ENCODE results near the gene PTX4.

PTX4 gene

DNA sequence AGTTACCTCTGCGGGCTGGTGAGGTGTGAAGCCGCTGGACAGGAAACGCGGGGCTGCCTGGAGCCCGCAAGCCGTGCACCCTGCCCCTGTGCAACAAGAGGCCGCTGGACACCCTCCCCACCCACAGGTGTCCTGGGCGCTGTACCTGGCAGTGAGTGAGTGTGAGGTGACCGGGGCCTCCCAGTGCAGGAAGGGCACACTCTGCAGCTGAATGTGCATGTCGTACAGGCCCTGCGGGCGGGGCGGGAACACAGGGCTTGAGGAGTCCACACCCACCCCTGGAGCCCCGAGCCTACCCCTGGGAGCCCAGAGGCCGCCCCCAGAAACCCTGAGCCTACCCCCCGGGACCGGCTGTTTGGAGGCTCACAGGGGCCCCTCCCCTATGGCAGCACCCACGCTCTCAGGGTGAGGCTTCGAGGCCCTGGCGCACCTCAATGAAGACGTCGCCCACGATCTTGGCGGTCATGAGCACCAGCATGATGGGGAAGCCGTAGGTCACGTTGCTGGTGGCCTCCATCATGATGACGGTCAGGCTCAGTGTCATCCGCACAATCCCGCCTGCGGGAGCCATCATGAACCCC, 40.1 kb downstream of the PTX4 start:
- TF ChIP-seq, protein P1, sequence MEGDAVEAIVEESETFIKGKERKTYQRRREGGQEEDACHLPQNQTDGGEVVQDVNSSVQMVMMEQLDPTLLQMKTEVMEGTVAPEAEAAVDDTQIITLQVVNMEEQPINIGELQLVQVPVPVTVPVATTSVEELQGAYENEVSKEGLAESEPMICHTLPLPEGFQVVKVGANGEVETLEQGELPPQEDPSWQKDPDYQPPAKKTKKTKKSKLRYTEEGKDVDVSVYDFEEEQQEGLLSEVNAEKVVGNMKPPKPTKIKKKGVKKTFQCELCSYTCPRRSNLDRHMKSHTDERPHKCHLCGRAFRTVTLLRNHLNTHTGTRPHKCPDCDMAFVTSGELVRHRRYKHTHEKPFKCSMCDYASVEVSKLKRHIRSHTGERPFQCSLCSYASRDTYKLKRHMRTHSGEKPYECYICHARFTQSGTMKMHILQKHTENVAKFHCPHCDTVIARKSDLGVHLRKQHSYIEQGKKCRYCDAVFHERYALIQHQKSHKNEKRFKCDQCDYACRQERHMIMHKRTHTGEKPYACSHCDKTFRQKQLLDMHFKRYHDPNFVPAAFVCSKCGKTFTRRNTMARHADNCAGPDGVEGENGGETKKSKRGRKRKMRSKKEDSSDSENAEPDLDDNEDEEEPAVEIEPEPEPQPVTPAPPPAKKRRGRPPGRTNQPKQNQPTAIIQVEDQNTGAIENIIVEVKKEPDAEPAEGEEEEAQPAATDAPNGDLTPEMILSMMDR (IDR thresholded peaks at IDR 0.05): no peak

DNA sequence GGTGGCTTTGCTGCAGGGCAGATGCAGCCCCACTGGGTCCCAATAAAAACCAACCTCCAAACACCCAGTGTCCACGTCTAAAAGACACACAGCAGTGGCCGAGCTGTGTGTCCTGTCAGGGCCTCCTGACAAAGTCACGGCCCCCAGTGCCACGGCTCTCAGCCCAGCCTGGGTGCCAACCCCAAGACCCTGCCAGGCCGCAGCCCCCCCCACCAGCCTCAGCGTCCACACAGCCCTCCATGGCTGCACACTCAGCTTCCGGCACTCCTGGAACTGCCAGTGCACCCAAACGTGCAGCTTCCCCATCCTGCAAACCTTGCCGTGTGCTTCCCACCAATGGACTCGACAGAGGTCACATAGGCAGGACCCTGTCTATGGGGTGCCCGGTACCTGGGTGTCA, 40.8 kb downstream of the PTX4 start:
- TF ChIP-seq, protein P1 (IDR thresholded peaks at IDR 0.05): no peak

DNA sequence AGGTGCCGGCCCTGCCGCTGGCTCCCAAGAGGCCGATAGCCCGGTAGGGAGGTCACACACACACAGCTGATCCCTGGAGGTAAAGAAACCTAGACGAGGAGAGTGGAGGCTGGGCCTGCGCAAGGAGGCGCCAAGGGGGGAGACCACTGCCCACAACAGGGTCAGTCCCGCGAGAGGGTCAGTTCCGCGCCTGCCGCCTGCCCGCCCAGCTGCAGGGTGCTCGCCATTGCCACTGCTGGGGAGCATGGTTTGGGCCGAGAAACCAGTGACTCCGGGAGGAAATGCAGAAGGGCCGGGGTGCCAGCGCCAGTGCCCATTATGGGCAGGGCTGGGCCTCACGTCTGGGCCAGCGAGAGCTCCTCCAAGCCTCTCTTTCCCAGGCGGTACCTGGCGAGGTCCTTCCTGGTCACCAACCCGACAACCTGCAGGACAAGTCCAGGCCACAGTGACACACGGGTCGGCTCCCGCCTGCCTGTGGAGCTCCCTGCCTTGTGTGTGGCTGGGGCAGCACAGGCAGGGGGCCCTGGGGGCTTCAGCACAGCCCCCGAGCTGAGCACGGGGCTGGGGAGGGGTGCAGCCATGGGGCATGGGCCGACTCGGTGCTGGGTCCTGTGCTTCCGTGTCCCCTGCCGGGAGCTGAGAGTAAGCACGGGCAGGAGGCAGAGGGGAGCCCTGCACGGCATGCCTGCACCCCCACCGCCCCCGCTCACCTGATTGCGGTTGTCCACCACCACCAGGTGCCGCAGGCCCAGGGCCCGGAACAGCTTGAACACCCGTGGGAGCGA, 42.3 kb downstream of the PTX4 start:
- TF ChIP-seq, protein P1 (IDR thresholded peaks at IDR 0.05): no peak

DNA sequence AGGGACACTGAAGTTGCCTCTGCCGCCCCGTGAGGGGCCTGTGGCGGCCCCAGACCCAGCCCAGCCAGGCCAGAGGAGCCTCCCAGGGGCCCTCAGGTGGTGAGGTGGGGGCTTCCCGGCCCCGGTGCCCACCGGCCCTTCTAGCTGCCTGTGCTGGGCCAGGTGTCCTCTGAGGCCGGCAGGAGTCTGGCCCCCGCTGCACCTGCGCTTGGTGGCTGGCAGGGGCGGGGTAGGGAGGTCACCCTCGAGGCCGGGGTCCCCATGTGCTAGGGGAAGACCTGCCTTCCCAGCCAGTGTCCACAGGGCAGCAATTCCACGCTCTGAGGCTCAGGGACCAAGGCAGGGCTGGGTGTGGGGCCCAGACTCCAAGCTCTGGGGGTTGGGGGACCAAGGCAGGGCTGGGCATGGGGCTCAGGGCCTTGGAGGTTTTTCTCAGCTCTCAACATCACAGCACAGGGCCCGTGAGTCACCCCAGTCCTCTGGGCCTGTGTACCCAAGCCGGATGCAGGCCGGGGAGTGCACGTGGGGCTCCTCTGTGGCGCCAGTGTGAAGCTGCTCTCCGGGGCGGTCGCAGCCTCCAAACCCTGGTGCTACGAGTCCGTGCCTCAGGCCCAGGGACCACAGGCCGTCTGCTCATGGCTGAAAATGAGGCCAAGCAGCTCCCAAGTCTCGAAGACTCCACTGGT, 43.1 kb downstream of the PTX4 start:
- TF ChIP-seq, protein P1 (IDR thresholded peaks at IDR 0.05): no peak

DNA sequence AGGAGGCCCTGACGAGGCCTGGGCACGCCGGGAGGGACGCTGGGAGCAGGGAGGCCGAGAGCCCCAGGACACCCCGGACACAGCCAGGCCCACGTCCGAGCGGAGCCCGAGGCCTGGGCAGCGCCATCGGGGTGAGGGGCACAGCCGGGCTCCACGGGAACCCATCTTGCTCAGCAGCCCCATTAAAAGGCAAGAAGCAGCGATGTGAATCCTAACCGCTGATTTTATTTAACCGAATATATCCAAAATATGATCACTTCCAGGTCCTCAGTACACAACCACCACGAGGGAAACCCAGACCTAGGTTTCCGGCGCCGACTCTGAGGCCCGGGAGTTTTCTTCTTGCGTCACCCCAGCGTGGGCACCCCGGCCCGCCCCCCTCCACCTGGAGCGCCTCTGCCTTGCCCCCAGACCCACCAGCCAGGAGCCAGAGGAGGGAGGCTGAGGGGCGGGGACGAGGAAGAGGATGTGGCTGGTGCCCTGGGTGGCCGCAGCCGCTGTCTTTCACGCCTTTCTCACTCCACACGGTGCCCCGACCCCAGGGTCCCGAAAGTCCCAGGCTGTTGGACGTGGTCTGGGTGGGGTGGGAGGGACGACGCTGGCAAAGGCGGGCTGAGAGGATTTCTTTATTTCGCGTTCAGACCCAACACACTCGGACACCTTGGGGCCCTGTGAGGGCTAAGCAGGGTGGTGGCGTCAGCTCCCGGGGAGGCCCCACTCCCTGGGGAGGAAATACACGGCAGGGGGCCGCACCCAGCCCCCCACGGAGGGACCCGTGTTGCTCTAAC, 43.8 kb downstream of the PTX4 start:
- TF ChIP-seq, protein P1 (IDR thresholded peaks at IDR 0.05): no peak

DNA sequence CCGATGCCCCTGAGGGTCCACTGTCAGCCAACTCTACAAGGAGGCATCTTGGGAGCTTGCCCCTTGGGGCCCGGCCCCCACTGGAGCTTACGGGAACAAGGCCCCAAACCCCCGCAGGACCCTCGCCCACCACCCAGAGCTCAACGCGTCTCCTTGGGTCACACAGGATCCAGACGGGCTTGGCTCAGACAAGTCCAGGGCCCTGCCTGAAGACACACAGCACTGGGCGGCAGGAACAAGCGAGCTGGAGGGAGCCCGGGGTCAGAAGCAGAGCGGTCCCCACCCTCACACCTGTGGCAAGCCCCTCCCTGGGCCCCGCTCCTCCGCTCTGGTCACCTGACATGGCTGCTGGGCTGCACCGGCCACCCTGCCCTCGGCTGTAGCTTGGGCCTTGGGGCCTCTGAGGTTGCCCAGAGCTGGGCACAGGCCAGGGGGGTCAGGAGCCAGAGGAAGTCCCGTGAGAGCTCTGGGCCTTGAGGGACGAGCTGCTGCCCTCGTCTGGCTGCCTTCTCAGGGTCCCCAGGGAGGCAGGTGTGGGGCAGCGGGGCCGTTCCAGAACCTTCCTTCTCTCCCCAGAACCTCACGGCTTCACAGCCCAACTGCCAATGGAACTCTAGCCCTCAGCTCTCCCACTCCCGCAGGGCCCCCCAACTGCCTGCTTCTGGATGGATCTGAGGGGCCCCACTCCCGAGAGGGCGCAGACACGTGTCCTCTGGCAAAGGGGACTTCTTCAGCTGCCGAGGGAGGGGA, 44.6 kb downstream of the PTX4 start, which contains the start of gene CCDC154:
CCDC154 (minus strand) TSS at position 577 of the 750 bp plus-strand sequence; CDS start at position 343, 234 bp downstream.
- TF ChIP-seq, protein P1 (IDR thresholded peaks at IDR 0.05): no peak
